HEK293 (cell line): ENCODE results near the gene ERFE.

Experiments
- CTCF ChIA-PET: fragments of 350-600 bp; formaldehyde crosslinking; extraction: SDS; loops from one replicate; lab custom pipeline; 2021; ENCODE audit warnings: antibody characterized with exemption; lab: Yijun Ruan, JAX
- POLR2A ChIA-PET: fragments of 300-600 bp; formaldehyde crosslinking; extraction: SDS; loops from one replicate; lab custom pipeline; 2020; ENCODE audit warnings: antibody characterized with exemption, inconsistent platforms; lab: Yijun Ruan, JAX
- H3K27ac ChIP-seq: fragments of 200-500 bp; sonication (Bioruptor generic); 2 replicates; pipeline ENCODE4 v1.5.1; 2014; ENCODE audit warnings: low read depth, low read length, control low read depth, inconsistent platforms; ENCODE audit errors: extremely low read depth
- H3K36me3 ChIP-seq, 2 experiments: fragments of 200-500 bp in 1 of 2; sonication (Bioruptor generic) in 1 of 2; 1 replicate in 1 of 2; 2 replicates in 1 of 2; pipeline ENCODE4 v1.5.1; 2014 to 2017; ENCODE audit warnings: inconsistent platforms in 2 of 2, low read length in 2 of 2; ENCODE audit not compliant: control insufficient read depth in 2 of 2, insufficient read depth in 1 of 2
- H3K4me1 ChIP-seq: fragments of 200-500 bp; sonication (Bioruptor generic); 2 replicates; pipeline ENCODE4 v1.5.1; 2014; ENCODE audit warnings: mild to moderate bottlenecking, low read length, inconsistent platforms; ENCODE audit not compliant: control insufficient read depth, insufficient read depth
- H3K4me3 ChIP-seq: 2 replicates; pipeline ENCODE4 v1.5.1; 2011; ENCODE audit warnings: low read depth, mild to moderate bottlenecking, control low read depth, low read length, moderate library complexity
- H3K9me3 ChIP-seq: fragments of 200-500 bp; sonication (Bioruptor generic); 2 replicates; pipeline ENCODE4 v1.5.1; 2014; ENCODE audit warnings: low read depth, low read length, inconsistent platforms; ENCODE audit not compliant: control insufficient read depth, insufficient read depth
- BCL11A ChIP-seq: fragments of 450-650 bp; formaldehyde crosslinking; IDR thresholded peaks from 2 replicates; pipeline ENCODE4 v1.5.1; 2016; ENCODE audit warnings: low read depth, missing biosample characterization, missing genetic modification characterization
- EGR2 ChIP-seq: fragments of 450-650 bp; formaldehyde crosslinking; IDR thresholded peaks from 2 replicates; pipeline ENCODE4 v1.5.1; 2016; ENCODE audit warnings: low read depth, missing biosample characterization, missing genetic modification characterization
- GLIS2 ChIP-seq: fragments of 450-650 bp; formaldehyde crosslinking; IDR thresholded peaks from 2 replicates; pipeline ENCODE4 v1.5.1; 2016; ENCODE audit warnings: missing biosample characterization, missing genetic modification characterization
- KLF7 ChIP-seq: fragments of 450-650 bp; formaldehyde crosslinking; IDR thresholded peaks from 2 replicates; pipeline ENCODE4 v1.5.1; 2016; ENCODE audit warnings: missing biosample characterization, missing genetic modification characterization, borderline replicate concordance
- TRIM28 ChIP-seq: IDR thresholded peaks from 2 replicates; pipeline ENCODE4 v1.6.1; 2011; ENCODE audit warnings: low read length, control low read depth, borderline replicate concordance
- ZBTB1 ChIP-seq: fragments of 450-650 bp; formaldehyde crosslinking; IDR thresholded peaks from 2 replicates; pipeline ENCODE4 v1.5.1; 2016; ENCODE audit warnings: missing biosample characterization, missing genetic modification characterization
- ZBTB8A ChIP-seq: fragments of 450-650 bp; formaldehyde crosslinking; IDR thresholded peaks from 2 replicates; pipeline ENCODE4 v1.5.1; 2016; ENCODE audit warnings: missing biosample characterization, missing genetic modification characterization
- ZNF146 ChIP-seq: fragments of 450-650 bp; formaldehyde crosslinking; IDR thresholded peaks from 2 replicates; pipeline ENCODE4 v1.5.1; 2016; ENCODE audit warnings: missing biosample characterization, missing genetic modification characterization
- ZNF223 ChIP-seq: fragments of 450-650 bp; formaldehyde crosslinking; IDR thresholded peaks from 2 replicates; pipeline ENCODE4 v1.5.1; 2016; ENCODE audit warnings: missing biosample characterization, missing genetic modification characterization
- ZNF341 ChIP-seq: fragments of 450-650 bp; formaldehyde crosslinking; IDR thresholded peaks from 2 replicates; pipeline ENCODE4; 2016; ENCODE audit warnings: low read depth, missing biosample characterization, missing genetic modification characterization
- ZNF394 ChIP-seq: fragments of 450-650 bp; formaldehyde crosslinking; IDR thresholded peaks from 2 replicates; pipeline ENCODE4 v1.5.1; 2016; ENCODE audit warnings: missing biosample characterization, missing genetic modification characterization, mild to moderate bottlenecking, moderate library complexity, borderline replicate concordance
- ZNF416 ChIP-seq: fragments of 450-650 bp; formaldehyde crosslinking; IDR thresholded peaks from 2 replicates; pipeline ENCODE4 v1.5.1; 2016; ENCODE audit warnings: missing biosample characterization, missing genetic modification characterization
- ZNF548 ChIP-seq: fragments of 450-650 bp; formaldehyde crosslinking; IDR thresholded peaks from 2 replicates; pipeline ENCODE4 v1.5.1; 2016; ENCODE audit warnings: missing biosample characterization, missing genetic modification characterization
- ZNF610 ChIP-seq: fragments of 450-650 bp; formaldehyde crosslinking; IDR thresholded peaks from 2 replicates; pipeline ENCODE4 v1.5.1; 2016; ENCODE audit warnings: missing biosample characterization, missing genetic modification characterization, borderline replicate concordance
- ZNF843 ChIP-seq: fragments of 450-650 bp; formaldehyde crosslinking; IDR thresholded peaks from 2 replicates; pipeline ENCODE4 v1.5.1; 2016; ENCODE audit warnings: missing biosample characterization, missing genetic modification characterization
- ZSCAN23 ChIP-seq: fragments of 450-650 bp; formaldehyde crosslinking; IDR thresholded peaks from 2 replicates; pipeline ENCODE4 v1.5.1; 2016; ENCODE audit warnings: missing biosample characterization, missing genetic modification characterization
- TF ChIP-seq, protein P1 (sequence below): sonication (generic); formaldehyde crosslinking; IDR thresholded peaks from 2 replicates; pipeline ENCODE4 v1.8.1; 2022; ENCODE audit warnings: mild to moderate bottlenecking, moderate library complexity, missing genetic modification reagents
- TF ChIP-seq, protein P2 (sequence below): fragments of 450-650 bp; formaldehyde crosslinking; IDR thresholded peaks from 2 replicates; pipeline ENCODE4 v1.5.1; 2017; ENCODE audit warnings: missing biosample characterization, missing genetic modification characterization
- TF ChIP-seq, protein P3 (sequence below): fragments of 450-650 bp; IDR thresholded peaks from 2 replicates; pipeline ENCODE4 v1.5.1; 2018; ENCODE audit warnings: missing biosample characterization, missing genetic modification characterization
- TF ChIP-seq, protein P4 (sequence below): fragments of 450-650 bp; formaldehyde crosslinking; IDR thresholded peaks from 2 replicates; pipeline ENCODE4 v1.5.1; 2016; ENCODE audit warnings: missing biosample characterization, missing genetic modification characterization, borderline replicate concordance
- TF ChIP-seq, protein P5 (sequence below): fragments of 450-650 bp; formaldehyde crosslinking; IDR thresholded peaks from 2 replicates; pipeline ENCODE4 v1.5.1; 2017; ENCODE audit warnings: missing biosample characterization, missing genetic modification characterization

ERFE gene

DNA sequence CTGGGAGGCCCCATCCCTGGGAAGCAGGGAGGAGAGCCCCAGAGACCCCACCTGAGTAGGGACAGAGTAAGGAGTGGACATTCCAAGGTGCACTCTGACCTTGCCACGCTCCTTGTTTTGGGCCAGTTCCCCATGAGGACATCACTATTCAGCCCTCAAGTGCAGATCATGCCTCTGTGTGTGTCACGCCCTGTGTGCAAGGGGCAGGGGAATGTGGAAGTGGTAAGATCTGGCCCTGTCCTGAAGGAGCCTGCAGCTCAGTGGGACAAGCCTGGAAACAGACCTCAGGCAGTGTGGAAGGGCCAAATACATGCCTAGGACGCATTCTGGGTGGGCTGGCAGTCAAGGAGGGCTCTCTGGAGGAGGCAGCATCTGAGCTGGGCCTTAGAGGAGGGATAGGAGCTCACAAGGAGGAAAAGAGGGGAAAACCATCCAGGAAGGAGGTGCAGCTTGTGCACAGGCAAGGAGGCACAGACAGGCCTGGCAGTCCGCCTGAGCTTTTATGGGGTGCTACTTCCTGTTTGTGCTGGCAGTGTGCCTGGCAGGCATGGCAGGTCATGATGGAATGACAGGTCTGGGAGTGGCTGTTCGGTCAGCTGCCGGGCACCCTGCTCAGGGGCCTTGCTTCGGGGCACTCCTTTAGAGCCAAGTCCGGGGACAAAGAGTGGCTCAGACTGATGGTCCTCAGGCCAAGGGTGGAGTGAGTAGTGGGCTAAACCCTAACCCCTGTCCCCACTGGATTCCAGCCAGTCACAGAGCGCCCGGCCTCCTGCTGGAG lies 17.0 kb upstream of the ERFE start (continued):
- TF ChIP-seq ZNF843 (tag by site-specific recombination), result 0 out of 2 replicates have a peak, but pooled peaks have one; percentile 24
- 0 out of 2 replicates have a peak, but pooled peaks have one; percentile 26 for TF ChIP-seq ZNF341 (tag by site-specific recombination)

DNA sequence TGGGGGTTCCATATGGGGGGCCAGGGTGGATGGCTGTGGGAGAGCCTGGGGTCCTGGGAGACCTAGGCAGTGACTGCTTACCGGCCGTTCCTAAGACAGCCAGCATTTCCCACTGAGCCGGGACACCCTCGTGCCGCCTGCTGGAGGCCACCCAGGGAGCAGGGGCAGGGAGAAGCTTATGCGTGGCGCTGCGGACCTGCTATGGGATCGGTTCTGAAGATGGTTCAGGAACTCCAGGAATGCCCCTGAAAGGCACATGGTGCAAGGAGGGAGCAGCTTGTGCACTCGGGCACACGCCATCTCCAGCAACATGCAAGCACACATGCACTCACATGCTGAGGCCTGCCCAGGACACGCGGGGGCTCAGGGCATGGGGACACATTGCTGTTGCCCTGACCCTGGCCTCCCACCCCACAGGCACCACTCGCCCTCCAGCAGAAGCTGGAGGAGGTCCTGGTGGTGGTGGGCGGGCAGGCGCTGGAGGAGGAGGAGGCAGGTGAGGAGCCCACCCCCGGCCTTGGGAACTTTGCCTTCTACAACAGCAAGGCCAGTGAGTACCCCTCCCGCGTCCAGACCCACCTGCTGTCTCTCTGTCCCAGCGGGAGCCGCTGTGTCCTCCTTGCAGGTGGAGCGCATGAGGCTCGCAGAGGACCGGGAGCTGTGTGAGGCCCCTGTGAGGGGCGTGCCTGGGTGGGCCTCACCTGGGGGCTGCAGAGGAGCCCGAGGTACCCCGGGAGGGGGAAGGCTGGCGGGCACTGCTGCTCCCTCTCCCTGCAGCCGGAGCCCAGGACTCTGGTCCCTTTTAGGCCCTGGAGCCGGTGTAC lies 16.2 kb upstream of the ERFE start:
- no peaks in the 10 kb centered on the region for H3K36me3 ChIP-seq
- H3K4me3 ChIP-seq, result no peak overlapping the region
- no peaks in the 10 kb centered on the region for H3K4me1 ChIP-seq
- no peaks in the 10 kb centered on the region for H3K9me3 ChIP-seq
- POLR2A ChIA-PET, result interaction anchor here (0.5 kb wide), 1 partner anchor 82 kb away, joined by 3 read pairs; the partner anchor contains the start of gene SCLY
- CTCF ChIA-PET, result interaction anchor here (0.6 to 0.7 kb wide), 2 partner anchors 42 to 74 kb away, joined by 3 to 6 read pairs; no protein-coding TSS in a partner anchor
- H3K27ac ChIP-seq, result no peak overlapping the region
- TF ChIP-seq TRIM28, result no peak
- TF ChIP-seq EGR2, result peak; percentile 67
- TF ChIP-seq, protein P1, sequence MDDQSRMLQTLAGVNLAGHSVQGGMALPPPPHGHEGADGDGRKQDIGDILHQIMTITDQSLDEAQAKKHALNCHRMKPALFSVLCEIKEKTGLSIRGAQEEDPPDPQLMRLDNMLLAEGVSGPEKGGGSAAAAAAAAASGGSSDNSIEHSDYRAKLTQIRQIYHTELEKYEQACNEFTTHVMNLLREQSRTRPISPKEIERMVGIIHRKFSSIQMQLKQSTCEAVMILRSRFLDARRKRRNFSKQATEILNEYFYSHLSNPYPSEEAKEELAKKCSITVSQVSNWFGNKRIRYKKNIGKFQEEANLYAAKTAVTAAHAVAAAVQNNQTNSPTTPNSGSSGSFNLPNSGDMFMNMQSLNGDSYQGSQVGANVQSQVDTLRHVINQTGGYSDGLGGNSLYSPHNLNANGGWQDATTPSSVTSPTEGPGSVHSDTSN (CRISPR knock-in tag), result no peak
- no peak for TF ChIP-seq BCL11A (tag by site-specific recombination)
- no peak for TF ChIP-seq ZBTB1 (tag by site-specific recombination)
- peak; percentile 24 for TF ChIP-seq GLIS2 (tag by site-specific recombination)
- TF ChIP-seq ZNF610 (tag by site-specific recombination), result no peak
- TF ChIP-seq ZNF416 (tag by site-specific recombination), result no peak
- no peak for TF ChIP-seq ZSCAN23 (tag by site-specific recombination)
- TF ChIP-seq ZBTB8A, result no peak
- no peak for TF ChIP-seq ZNF548
- no peak for TF ChIP-seq ZNF146
- TF ChIP-seq, protein P2, sequence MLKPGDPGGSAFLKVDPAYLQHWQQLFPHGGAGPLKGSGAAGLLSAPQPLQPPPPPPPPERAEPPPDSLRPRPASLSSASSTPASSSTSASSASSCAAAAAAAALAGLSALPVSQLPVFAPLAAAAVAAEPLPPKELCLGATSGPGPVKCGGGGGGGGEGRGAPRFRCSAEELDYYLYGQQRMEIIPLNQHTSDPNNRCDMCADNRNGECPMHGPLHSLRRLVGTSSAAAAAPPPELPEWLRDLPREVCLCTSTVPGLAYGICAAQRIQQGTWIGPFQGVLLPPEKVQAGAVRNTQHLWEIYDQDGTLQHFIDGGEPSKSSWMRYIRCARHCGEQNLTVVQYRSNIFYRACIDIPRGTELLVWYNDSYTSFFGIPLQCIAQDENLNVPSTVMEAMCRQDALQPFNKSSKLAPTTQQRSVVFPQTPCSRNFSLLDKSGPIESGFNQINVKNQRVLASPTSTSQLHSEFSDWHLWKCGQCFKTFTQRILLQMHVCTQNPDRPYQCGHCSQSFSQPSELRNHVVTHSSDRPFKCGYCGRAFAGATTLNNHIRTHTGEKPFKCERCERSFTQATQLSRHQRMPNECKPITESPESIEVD (tag by site-specific recombination), result no peak
- TF ChIP-seq ZNF341 (tag by site-specific recombination), result 0 out of 2 replicates have a peak, but pooled peaks have one; percentile 16
- TF ChIP-seq, protein P3, sequence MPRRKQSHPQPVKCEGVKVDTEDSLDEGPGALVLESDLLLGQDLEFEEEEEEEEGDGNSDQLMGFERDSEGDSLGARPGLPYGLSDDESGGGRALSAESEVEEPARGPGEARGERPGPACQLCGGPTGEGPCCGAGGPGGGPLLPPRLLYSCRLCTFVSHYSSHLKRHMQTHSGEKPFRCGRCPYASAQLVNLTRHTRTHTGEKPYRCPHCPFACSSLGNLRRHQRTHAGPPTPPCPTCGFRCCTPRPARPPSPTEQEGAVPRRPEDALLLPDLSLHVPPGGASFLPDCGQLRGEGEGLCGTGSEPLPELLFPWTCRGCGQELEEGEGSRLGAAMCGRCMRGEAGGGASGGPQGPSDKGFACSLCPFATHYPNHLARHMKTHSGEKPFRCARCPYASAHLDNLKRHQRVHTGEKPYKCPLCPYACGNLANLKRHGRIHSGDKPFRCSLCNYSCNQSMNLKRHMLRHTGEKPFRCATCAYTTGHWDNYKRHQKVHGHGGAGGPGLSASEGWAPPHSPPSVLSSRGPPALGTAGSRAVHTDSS (tag by site-specific recombination), result no peak
- TF ChIP-seq, protein P4, sequence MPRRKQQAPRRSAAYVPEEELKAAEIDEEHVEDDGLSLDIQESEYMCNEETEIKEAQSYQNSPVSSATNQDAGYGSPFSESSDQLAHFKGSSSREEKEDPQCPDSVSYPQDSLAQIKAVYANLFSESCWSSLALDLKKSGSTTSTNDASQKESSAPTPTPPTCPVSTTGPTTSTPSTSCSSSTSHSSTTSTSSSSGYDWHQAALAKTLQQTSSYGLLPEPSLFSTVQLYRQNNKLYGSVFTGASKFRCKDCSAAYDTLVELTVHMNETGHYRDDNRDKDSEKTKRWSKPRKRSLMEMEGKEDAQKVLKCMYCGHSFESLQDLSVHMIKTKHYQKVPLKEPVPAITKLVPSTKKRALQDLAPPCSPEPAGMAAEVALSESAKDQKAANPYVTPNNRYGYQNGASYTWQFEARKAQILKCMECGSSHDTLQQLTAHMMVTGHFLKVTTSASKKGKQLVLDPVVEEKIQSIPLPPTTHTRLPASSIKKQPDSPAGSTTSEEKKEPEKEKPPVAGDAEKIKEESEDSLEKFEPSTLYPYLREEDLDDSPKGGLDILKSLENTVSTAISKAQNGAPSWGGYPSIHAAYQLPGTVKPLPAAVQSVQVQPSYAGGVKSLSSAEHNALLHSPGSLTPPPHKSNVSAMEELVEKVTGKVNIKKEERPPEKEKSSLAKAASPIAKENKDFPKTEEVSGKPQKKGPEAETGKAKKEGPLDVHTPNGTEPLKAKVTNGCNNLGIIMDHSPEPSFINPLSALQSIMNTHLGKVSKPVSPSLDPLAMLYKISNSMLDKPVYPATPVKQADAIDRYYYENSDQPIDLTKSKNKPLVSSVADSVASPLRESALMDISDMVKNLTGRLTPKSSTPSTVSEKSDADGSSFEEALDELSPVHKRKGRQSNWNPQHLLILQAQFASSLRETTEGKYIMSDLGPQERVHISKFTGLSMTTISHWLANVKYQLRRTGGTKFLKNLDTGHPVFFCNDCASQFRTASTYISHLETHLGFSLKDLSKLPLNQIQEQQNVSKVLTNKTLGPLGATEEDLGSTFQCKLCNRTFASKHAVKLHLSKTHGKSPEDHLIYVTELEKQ (tag by site-specific recombination), result no peak
- TF ChIP-seq ZNF223 (tag by site-specific recombination), result no peak
- TF ChIP-seq ZNF843 (tag by site-specific recombination), result no peak
- no peak for TF ChIP-seq ZNF394 (tag by site-specific recombination)
- TF ChIP-seq, protein P5, sequence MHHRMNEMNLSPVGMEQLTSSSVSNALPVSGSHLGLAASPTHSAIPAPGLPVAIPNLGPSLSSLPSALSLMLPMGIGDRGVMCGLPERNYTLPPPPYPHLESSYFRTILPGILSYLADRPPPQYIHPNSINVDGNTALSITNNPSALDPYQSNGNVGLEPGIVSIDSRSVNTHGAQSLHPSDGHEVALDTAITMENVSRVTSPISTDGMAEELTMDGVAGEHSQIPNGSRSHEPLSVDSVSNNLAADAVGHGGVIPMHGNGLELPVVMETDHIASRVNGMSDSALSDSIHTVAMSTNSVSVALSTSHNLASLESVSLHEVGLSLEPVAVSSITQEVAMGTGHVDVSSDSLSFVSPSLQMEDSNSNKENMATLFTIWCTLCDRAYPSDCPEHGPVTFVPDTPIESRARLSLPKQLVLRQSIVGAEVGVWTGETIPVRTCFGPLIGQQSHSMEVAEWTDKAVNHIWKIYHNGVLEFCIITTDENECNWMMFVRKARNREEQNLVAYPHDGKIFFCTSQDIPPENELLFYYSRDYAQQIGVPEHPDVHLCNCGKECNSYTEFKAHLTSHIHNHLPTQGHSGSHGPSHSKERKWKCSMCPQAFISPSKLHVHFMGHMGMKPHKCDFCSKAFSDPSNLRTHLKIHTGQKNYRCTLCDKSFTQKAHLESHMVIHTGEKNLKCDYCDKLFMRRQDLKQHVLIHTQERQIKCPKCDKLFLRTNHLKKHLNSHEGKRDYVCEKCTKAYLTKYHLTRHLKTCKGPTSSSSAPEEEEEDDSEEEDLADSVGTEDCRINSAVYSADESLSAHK (tag by site-specific recombination), result no peak
- no peak for TF ChIP-seq KLF7 (tag by site-specific recombination)
